Kidney capillary endothelial cell (primary cell): Measurements from ENCODE around the gene RTN4R.

Experiments used
- DNase-seq: peaks from one replicate; pipeline ENCODE4 v3.0.0-alpha.2; 2018; ENCODE audit warnings: low spot score

Gene RTN4R

DNA sequence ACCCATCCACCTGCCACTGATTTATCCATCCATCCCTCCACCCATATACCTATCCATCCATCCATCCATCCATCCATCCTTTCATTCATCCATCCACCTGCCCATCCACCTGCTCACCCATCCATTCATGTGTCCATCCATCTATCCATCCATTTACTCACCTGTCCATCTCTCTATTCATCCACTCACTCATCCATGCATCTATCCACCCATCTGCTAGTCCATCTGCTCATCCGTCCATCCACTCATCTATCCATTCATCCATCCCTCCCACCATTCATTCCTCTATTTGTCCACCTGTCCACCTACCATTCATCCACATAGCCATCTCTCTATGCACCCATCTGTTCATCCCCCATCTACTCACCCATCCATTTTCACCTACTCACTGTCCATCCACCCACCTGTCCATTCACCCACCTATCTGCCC is 68.7 kb downstream of the RTN4R start:
- DNase-seq: no peak

DNA sequence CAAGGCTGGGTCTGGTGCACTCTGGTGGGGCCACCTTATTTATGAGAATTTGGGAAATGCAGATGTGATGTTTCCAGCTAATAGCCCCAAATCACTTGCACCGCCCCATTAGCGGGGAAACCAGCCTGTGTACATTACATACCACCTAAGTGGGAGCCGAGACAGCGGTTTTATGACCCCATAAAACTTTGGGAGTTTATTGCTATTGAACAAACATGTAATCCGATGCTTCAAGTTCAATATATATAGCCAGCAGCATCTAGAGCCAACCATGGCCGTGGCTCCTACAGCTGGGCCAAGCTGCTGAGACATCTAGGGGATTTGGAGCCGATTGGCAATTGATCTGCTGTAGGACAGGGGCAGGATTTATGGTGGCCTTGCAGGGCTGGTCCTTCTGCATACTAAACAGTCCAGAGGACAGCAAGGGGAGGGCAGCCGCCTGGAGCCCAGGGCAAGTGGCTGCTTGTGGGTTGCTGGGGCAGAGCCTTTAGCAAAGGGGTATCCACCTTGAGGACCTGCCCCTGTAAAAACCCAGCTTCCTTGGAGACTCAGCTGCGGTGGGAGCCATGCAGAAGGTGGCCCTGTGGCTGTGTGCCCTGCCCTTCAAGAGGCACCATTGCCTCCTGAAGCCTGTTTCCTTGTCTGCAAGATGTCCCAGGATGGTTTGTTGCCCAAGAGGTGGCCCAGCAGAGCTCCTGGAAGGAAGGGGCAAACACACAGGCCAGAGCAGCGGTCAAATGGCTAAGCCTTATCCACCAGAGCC is 69.4 kb downstream of the RTN4R start:
- DNase-seq: no peak

DNA sequence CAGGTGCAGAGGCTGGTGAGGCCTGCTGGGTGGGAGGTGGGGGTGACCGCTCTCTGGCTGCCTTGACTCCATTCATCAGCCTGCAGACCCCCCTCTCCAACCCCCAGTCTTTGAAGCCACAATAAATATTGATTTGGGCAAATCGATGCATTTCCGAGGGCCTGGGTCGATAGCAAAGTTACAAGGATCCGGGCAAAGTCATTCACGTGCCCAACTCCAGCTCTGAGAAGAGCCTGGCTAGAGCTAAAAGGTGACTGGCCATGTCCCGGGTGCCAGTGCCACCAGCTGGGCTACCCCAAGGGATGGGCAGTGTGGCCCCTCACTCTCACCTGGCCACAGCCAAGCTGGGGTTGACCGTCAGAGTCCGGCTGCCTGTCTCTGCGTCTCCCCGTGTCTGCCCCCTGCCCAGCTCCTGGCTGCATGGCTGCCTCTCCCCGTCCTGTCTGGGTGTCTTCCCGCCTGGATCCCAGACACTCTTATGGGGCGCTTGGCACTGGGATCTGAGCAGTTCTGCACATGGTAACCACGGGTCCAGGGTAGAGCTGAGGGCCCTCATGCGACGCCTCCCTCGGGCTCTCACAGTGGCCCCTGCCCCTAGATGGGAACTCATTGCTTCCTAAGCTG is 70.6 kb downstream of the RTN4R start:
- DNase-seq: no peak

DNA sequence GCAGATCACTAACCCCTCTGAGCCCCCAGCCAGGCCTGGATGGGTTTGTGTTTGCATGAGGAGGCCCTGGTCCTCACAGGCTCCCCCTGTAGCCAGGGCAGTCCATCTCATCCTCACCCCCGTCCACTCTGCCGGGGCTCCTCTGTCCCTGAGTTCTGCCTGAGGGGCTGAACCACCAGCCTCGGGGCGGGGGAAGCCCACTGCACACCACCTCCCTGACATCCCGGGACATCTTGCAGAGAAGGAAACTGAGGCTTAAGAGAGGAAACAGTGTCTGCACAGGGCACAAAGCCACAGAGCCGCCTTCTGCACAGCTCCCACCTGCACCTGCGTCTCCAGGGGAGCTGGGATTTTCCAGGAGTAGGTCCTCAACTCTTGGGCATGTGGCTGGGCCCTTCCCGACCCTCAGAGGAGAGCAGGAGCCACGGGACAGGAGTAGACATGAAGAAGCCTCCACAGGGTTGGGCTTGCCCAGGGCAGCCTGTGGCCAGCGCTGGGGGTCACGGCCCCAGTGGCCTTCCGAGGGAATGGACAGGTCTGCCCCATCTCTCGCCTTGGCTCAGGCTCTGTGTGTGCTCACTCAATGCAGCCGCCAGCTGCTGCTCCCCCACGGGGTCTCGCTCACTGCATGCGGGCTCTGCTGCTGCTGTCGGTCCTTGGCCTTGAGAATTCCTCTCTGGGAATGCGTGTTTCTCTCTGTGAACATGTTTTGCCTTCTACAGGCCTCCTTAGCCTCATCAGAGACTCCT is 71.8 kb downstream of the RTN4R start:
- no peak for DNase-seq

DNA sequence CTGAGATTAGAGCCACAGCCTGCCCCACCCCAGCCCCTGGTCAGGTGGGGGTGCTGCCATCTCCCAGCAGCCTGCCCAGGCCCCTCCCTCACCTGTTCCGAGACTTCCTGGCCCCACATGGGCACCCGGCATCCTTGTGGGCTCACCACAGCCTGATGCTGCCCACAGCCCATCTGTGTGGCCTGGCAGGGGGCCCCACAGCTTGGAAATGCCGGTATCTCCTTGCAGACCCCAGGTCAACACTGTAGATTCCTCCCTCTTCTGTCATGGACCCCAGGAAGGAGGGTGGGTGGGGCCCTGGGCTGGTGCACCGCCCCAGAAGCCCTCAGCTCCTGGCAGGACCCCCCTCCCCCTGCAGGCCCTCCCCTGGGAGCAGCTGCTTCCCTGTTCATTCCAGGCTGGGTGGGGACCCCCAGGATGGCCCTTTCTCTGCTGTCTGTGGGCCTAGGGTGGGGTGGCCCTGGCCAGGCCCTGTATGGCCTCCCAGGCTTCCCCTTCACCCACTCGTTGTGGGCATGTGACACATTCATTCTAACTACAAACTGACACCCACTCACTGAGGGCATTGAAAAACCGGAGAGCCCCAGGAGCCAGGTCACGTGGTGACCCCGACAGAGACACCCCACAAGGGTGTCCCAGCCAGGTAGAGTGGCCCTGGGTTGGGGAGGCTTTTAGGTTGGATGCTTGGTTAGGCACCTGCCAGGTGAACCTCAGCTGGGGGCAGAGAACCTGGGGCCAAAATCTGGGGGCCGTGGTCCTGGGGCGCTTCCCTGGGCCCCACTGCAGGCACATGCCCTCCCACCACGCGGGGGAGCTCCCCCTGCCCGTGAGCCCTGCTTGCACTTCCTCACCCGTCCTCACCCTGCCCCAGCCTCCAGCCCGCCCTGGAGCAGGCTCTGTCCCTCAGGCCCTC is 73.2 kb downstream of the RTN4R start:
- DNase-seq: no peak

DNA sequence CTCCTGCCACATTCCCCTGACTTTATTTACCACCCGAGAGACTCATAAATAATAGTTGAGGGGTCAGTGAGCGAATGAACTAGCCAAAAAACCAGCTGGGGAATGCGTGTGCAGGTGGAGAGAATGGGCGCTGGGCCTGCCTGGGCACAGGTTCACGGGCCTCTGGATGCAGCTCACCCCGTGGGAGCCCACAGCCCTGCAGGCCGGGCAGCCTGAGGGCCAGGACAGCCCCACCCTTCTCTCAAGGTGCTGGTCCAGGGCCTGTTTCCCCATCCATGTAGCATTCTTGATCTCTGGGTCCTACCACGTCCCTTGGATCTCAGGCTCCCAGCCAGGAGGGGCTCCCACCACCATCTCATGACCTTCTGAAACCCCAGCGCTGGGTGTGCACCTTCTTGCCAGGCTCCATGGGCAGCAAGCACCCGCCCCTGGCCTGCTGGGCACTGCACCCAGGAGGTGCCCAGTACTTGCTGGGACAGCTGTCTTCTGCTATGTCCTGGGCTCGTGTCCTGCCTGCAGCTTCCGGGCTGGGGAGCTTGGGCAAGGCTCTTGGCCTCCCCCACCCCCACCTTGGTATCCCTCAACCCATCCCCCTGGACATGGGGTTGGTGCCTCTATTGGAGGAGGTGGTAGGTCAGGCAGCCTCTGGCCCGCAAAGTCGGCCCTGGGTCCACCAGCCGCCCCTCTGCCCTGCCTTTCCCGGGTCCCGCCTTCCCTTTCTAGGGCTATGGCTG is 74.2 kb downstream of the RTN4R start:
- no peak for DNase-seq

DNA sequence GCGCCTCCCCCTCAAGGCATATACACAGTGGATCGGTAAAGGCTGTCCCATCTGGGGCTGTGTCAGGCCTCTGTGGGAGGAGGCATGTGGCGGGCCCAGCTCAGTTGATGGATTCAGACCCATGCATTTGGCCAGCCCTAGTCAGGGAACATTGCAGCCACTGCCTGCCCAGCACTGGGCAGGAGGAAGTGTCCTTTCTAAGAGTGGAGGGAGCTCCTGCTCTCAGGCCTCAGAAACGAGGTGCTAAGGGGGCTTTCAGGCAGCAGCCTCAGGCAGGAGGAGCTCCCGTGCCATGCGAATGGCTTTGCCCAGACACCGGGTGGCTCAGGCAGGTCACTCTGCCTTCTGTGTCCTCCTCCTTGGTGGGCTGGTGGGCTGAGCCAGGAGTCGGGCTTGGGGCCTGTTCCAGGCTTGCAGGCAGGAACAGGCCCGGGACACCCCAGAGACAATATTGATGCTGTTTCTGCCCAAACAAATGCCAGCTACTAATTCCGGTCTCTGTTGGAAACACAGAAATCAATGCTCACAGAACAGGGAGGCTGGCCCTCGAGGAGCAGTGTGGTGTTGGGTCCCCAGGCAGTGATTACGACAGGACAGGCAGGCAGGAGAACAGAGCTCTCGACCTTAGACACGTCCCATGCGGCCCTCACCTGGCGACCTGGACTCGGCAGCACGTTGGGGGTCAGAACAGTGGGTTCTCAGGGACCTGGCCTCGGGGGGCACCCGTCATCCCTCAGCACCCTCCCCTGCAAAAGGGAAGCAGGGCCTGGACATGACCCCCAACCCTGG is 75.0 kb downstream of the RTN4R start:
- DNase-seq: no peak

DNA sequence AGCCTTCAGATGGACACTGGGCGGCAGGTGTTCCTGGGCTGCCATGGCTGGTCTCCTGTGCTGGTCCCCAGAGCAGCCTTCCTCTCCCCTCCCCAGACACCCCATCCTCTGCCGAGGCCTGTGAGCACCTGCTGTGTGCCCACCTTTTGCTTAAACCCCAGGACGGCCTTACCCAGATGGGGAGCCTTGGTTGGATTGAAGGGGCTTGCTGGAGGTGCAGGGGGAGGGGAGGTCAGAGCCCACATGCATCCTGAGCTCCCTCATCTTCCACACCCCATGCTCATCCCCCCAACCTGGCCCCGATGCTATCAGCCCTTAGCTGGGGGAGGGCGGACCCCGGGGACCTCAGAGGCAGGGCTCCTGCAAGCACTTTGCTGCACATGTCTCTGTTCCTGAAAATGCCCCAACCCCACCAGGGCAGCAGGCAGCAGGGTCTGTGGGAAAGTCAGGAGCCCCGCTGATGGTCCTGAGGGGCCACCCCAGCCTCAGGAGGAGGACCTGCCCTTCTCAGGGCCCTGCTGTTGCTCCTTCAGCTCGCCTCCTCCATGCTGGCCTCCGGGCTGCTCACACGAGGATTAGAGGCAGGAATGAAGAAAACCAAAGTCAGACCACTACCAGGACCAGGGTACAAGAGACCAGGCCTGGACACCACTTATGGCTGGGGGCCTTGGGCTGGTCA is 75.7 kb downstream of the RTN4R start:
- no peak for DNase-seq

DNA sequence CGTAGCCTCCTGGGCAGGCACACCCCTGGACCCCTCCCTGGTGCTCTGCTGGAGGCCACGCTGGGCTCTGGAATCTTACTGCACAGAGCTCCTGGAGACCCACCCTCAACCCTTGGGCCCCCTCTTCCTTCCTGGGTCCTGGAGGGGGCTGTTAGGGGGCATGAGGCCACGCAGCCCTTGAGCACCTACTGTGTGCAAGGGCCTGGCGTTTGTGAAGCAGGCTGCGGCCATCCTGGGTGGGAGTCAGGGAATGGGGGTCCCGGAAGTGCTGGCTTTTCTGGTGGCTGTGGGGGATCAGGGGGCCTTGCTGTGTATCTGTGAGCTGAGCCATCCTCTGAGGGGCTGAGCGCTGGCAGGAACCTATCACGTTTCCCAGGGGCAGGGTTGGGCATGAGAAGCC is 76.3 kb downstream of the RTN4R start:
- no peak for DNase-seq
